Mucosa of descending colon (tissue), 3 donors: Measurements from ENCODE around the gene CDC42BPA. TPM values are rescaled to one million over a fixed set of nuclear protein-coding genes. Genes with fewer than 3 reads are reported as not detected.

Source experiments
- ATAC-seq: fragments of 200-7000 bp; cut with Tn5 transposase; one replicate; pipeline ENCODE4 v1.9.1; 2020; ENCODE audit warnings: mild to moderate bottlenecking, moderate library complexity
- DNase-seq, 3 donors: peaks; one replicate each; pipeline ENCODE4 v3.0.0-alpha.2; 2020
- H3K36me3 ChIP-seq: fragments of 200-600 bp; one replicate; pipeline ENCODE4 v1.8.0; 2021; ENCODE audit warnings: low read depth, mild to moderate bottlenecking
- H3K4me1 ChIP-seq: fragments of 200-600 bp; one replicate; pipeline ENCODE4 v1.8.0; 2021; ENCODE audit warnings: low read depth, mild to moderate bottlenecking
- H3K4me3 ChIP-seq: fragments of 200-600 bp; one replicate; pipeline ENCODE4 v1.8.0; 2021; ENCODE audit warnings: mild to moderate bottlenecking
- H3K9me3 ChIP-seq: fragments of 200-600 bp; one replicate; pipeline ENCODE4 v1.8.0; 2021; ENCODE audit warnings: mild to moderate bottlenecking
- intact Hi-C, 2 donors: fragments of 100-400 bp; cut with DNase I in 1 of 2; cut with micrococcal nuclease in 1 of 2; formaldehyde crosslinking; loops; one replicate each; pipeline versions ENCODE4 v1.11.0 to v1.11.1; 2022; cut with DNase I, micrococcal nuclease
- total RNA-seq, 3 donors: library from RNA; stranded (reverse); fragmentation: NEBNext Ultra II Directional in 2 of 3; extraction: Animal tissue kit (Norgen Biotek cat#: 25700) in 2 of 3; gene quantifications; one replicate each; pipeline versions ENCODE4 v1.2.1 to v1.2.4, GENCODE V29; 2021 to 2023
- TF ChIP-seq, protein P1 (sequence below): fragments of 200-600 bp; IDR thresholded peaks from one replicate; pipeline ENCODE4 v1.8.0; 2022; ENCODE audit warnings: antibody characterized with exemption, mild to moderate bottlenecking
- donor health status: DM: no; HTN: no; CAD: no; lungs with moderate emphysema.
- donor health status: DM: no; HTN: no; CAD: no.
- donor health status: DM: no; HTN: yes; CAD: no.

The CDC42BPA gene
- total RNA-seq, 3 donors from 2014 or later = 32.6 to 70.7 (median 50.2) TPM

DNA sequence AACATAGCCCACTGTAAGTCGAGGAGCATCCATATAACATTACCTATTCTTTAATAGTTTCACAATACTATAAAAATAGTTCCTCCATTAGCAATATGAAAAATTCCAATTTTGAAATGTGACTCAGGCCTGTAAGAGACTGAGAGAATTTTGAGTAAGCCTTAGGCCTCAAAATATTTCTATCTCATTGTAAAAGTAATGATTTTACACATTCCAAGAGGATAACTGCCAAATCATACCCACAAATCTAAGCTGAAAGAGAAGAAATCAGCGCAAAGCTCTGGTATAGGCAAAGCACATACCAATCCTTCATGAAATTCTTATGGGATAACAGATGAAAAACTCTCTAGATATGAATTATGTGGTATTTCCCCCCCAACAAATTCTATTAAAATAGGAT, 144.1 kb downstream of the CDC42BPA start:
- ATAC-seq = no peak
- no peaks in the 10 kb centered on the region for H3K9me3 ChIP-seq

DNA sequence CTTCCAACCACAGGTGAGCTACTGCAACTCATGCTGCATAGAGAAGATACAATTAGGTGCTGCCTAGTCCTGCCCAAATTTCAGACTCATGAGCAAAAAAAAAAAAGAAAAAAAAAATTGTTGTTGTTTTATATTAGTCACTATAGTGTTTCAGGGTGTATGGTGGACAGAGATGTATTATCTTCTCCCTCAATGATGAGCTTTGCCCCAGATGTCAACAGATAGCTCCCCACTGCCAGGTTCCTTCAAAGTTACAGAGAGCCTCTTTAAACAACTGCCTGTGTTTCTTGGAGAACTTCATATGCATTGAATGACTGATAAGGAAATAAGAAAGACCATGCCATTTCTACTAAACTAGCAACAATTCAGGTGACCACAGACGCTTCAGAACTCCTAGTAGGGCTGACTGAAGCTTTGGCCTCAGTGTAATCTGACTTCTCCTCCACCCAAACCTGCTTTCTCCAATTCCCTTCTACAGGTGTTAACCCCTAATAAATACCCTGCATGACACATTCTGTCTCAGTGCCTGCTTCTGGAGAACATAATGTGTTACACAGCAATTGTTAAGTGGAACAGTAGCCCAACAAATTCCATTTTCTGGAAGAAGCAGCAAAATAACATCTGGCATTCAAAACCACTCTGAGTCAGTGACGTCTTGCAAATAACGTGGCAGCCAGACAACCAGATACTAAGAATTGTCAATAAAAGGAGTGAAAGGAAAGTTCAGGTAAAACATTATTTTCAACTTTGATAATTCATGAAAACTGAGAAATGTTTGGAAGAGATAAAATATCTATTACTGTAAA, 147.7 kb downstream of the CDC42BPA start:
- Histone ChIP-seq H3K4me3 (no peak overlapping the region), H3K36me3 (no peaks in the 10 kb centered on the region), H3K9me3 (no peaks in the 10 kb centered on the region), H3K4me1 (no peaks in the 10 kb centered on the region)
- intact Hi-C loops = no loop called here
- no peak for DNase-seq
- ATAC-seq = no peak
- TF ChIP-seq, protein P1, sequence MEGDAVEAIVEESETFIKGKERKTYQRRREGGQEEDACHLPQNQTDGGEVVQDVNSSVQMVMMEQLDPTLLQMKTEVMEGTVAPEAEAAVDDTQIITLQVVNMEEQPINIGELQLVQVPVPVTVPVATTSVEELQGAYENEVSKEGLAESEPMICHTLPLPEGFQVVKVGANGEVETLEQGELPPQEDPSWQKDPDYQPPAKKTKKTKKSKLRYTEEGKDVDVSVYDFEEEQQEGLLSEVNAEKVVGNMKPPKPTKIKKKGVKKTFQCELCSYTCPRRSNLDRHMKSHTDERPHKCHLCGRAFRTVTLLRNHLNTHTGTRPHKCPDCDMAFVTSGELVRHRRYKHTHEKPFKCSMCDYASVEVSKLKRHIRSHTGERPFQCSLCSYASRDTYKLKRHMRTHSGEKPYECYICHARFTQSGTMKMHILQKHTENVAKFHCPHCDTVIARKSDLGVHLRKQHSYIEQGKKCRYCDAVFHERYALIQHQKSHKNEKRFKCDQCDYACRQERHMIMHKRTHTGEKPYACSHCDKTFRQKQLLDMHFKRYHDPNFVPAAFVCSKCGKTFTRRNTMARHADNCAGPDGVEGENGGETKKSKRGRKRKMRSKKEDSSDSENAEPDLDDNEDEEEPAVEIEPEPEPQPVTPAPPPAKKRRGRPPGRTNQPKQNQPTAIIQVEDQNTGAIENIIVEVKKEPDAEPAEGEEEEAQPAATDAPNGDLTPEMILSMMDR = no peak

More for the DNA sequence above, 144.1 kb downstream of the CDC42BPA start:
- TF ChIP-seq, protein P1 = no peak
- Histone ChIP-seq H3K4me1 (no peaks in the 10 kb centered on the region), H3K36me3 (no peaks in the 10 kb centered on the region), H3K4me3 (no peak overlapping the region)
- DNase-seq = no peak
- intact Hi-C loops = no loop called here

DNA sequence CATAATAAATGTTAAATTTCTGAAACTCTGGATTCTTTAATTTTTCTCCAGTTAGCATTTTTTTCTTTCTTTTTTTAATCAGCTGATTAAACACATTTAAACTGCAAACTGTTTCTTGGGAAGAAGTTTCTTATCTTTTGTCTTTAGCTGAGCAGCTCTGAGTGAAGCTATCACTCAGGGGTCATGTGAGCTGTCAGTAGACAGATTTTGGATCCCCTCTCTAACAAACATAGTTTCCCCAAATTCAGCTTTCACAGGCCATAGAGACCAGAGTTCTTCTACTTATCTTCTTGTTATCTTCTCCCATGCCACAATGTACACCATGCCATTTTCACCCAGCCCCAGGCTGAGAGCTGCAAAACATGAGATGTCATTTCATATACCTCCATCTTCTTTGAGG, 148.9 kb downstream of the CDC42BPA start:
- no peaks in the 10 kb centered on the region for H3K4me1 ChIP-seq
- DNase-seq = no peak
- ATAC-seq = no peak
- intact Hi-C loops = no loop called here
- TF ChIP-seq, protein P1 = no peak
- H3K36me3 ChIP-seq = no peaks in the 10 kb centered on the region
- no peaks in the 10 kb centered on the region for H3K9me3 ChIP-seq
- H3K4me3 ChIP-seq = no peak overlapping the region

GRCh38 chr1:227167276-227168101, 150.8 kb downstream of the CDC42BPA start:
- intact Hi-C loops = no loop called here
- Histone ChIP-seq H3K4me3 (no peak overlapping the region), H3K9me3 (no peaks in the 10 kb centered on the region), H3K4me1 (no peaks in the 10 kb centered on the region), H3K36me3 (no peaks in the 10 kb centered on the region)
- TF ChIP-seq, protein P1 = no peak
- DNase-seq (no peak), ATAC-seq (no peak)

DNA sequence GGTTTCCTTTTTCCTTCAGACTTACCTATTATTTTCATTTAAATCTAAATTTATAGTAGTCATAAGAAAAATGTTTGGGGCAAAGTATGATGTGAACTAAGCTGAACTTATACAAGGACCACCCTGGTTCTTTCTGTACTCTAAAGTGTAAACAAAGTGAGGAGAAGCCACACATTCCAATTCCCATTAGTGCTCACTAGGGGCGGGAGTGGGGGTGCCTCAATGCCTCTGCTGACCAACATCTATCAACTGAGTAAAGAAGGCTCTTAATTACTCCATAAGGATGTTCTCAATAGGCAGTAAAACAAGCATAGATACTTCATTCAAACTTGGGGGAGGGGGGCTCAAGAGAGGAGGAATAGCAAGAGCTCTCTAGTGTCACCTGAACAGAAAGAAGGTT, 151.7 kb downstream of the CDC42BPA start:
- DNase-seq = no peak
- ATAC-seq = no peak
- Histone ChIP-seq H3K36me3 (no peaks in the 10 kb centered on the region), H3K9me3 (no peaks in the 10 kb centered on the region), H3K4me3 (no peak overlapping the region), H3K4me1 (no peaks in the 10 kb centered on the region)
- intact Hi-C loops = no loop called here
- TF ChIP-seq, protein P1 = no peak
